Naive thymus-derived CD4-positive, alpha-beta T cell (primary cell): ENCODE measurements around the gene RASA3. TPM values are rescaled to one million over a fixed set of nuclear protein-coding genes. Genes with fewer than 3 reads are reported as not detected.
A peak's percentile ranks its signal among the peaks of the same experiment; 100 is the strongest.

ENCODE experiments used
- ATAC-seq: fragments of 150-1000 bp; cut with Tn5 transposase; 2 replicates; pipeline ENCODE4 v1.10.0; 2021; ENCODE audit warnings: mild to moderate bottlenecking, moderate library complexity
- CTCF ChIA-PET: fragments of 350-600 bp; sonication (Branson Sonifier 250); formaldehyde crosslinking; loops from one replicate; lab custom pipeline; 2021; ENCODE audit warnings: antibody characterized with exemption; lab: Charles Lee
- POLR2A ChIA-PET: fragments of 350-600 bp; sonication (Branson Sonifier 250); formaldehyde crosslinking; loops from one replicate; lab custom pipeline; 2021; ENCODE audit warnings: antibody characterized with exemption, inconsistent platforms; lab: Charles Lee
- DNase-seq, 9 donors: peaks; one replicate each; pipeline versions ENCODE4 v3.0.0 to v3.0.0-alpha.2; 2020 to 2022; ENCODE audit warnings: mixed read lengths in 1 of 9
- H3K27ac ChIP-seq: one replicate; pipeline ENCODE4 v1.7.0; 2013; ENCODE audit warnings: mild to moderate bottlenecking, low read depth, low read length, moderate library complexity
- H3K27me3 ChIP-seq, 2 donors: one replicate each; pipeline ENCODE4 v1.7.0; 2013; ENCODE audit warnings: low read length in 2 of 2, mild to moderate bottlenecking in 2 of 2, moderate library complexity in 2 of 2; ENCODE audit not compliant: control insufficient read depth in 2 of 2, insufficient read depth in 2 of 2
- H3K36me3 ChIP-seq, 3 experiments: 1 replicate in 2 of 3; 2 replicates in 1 of 3; pipeline ENCODE4 v1.7.0; 2013; ENCODE audit warnings: low read length in 3 of 3, mild to moderate bottlenecking in 3 of 3, moderate library complexity in 1 of 3; ENCODE audit not compliant: insufficient read depth in 3 of 3, control insufficient read depth in 2 of 3
- H3K4me1 ChIP-seq, 2 donors: one replicate each; pipeline ENCODE4 v1.7.0; 2013; ENCODE audit warnings: low read length in 2 of 2, mild to moderate bottlenecking in 2 of 2, moderate library complexity in 1 of 2; ENCODE audit not compliant: control insufficient read depth in 2 of 2, insufficient read depth in 2 of 2
- H3K4me3 ChIP-seq: 2 replicates; pipeline ENCODE4 v1.7.0; 2013; ENCODE audit warnings: mild to moderate bottlenecking, low read length
- H3K9me3 ChIP-seq, 3 experiments: 1 replicate in 2 of 3; 2 replicates in 1 of 3; pipeline ENCODE4 v1.7.0; 2013; ENCODE audit warnings: low read length in 3 of 3; ENCODE audit not compliant: control insufficient read depth in 2 of 3
- H3K27ac Mint-ChIP-seq, 9 donors: one replicate each; pipeline ENCODE4 v1.8.0; 2020 to 2022; ENCODE audit warnings: mixed read lengths in 9 of 9, mild to moderate bottlenecking in 8 of 9, moderate library complexity in 5 of 9, inconsistent platforms in 2 of 9
- H3K27me3 Mint-ChIP-seq, 5 donors: one replicate each; pipeline ENCODE4 v1.8.0; 2021 to 2022; ENCODE audit warnings: mixed read lengths in 5 of 5, mild to moderate bottlenecking in 1 of 5
- H3K36me3 Mint-ChIP-seq, 5 donors: one replicate each; pipeline ENCODE4 v1.8.0; 2020 to 2022; ENCODE audit warnings: mixed read lengths in 5 of 5, mild to moderate bottlenecking in 3 of 5, inconsistent platforms in 1 of 5
- H3K4me1 Mint-ChIP-seq, 7 donors: one replicate each; pipeline ENCODE4 v1.8.0; 2020 to 2022; ENCODE audit warnings: mixed read lengths in 7 of 7, mild to moderate bottlenecking in 3 of 7, inconsistent platforms in 1 of 7
- H3K4me3 Mint-ChIP-seq, 10 donors: one replicate each; pipeline ENCODE4 v1.8.0; 2020 to 2022; ENCODE audit warnings: mild to moderate bottlenecking in 10 of 10, mixed read lengths in 10 of 10, moderate library complexity in 6 of 10, inconsistent platforms in 2 of 10
- H3K9me3 Mint-ChIP-seq, 11 donors: one replicate each; pipeline ENCODE4 v1.8.0; 2020 to 2022; ENCODE audit warnings: mixed read lengths in 11 of 11, mild to moderate bottlenecking in 4 of 11, inconsistent platforms in 1 of 11, moderate library complexity in 1 of 11
- intact Hi-C, 2 donors: fragments of 100-400 bp; cut with micrococcal nuclease; formaldehyde crosslinking; loops; one replicate each; pipeline ENCODE4 v1.15.1; 2023
- polyA plus RNA-seq, 2 donors: library from polyadenylated mRNA; unstranded; fragments of 300-500 nt; fragmentation: Illumina TruSeq; gene quantifications; one replicate each; pipeline ENCODE4 v1.2.3, GENCODE V29; 2021
- total RNA-seq, 6 experiments: library from RNA in 5 of 6; stranded (reverse) in 5 of 6; gene quantifications; 1 replicate in 5 of 6; 2 replicates in 1 of 6; pipeline ENCODE4 v1.2.3 and lab custom pipeline; 2021 to 2026

The RASA3 gene
- total and polyA plus RNA-seq, 7 experiments from 2014 or later, result 109 to 227 (median 195) TPM

- Histone ChIP-seq H3K36me3 (peaks cover 10 to 36% (median 11%) of the 10 kb centered on the region in 3 experiments), H3K4me3 (peak overlapping the region; percentile 18), H3K27ac (peak overlapping the region; percentile 76), H3K9me3 (no peaks in the 10 kb centered on the region), H3K27me3 (no peaks in the 10 kb centered on the region), H3K4me1 (peaks cover 51 to 57% of the 10 kb centered on the region in 2 donors)
- Mint-ChIP-seq H3K4me3 (peak overlapping the region; percentile 66 to 89 (median 82)), H3K27me3 (no peaks in the 10 kb centered on the region), H3K9me3 (peaks cover 0 to 2% (median 0%) of the 10 kb centered on the region in 11 donors), H3K36me3 (peaks cover 6 to 33% (median 19%) of the 10 kb centered on the region in 5 donors), H3K4me1 (peaks cover 51 to 75% (median 67%) of the 10 kb centered on the region in 7 donors), H3K27ac (peak overlapping the region; percentile 75 to 97 (median 95))
- CTCF ChIA-PET, result interaction anchor here (0.6 to 1.1 kb wide), 2 partner anchors 44 to 91 kb away, joined by 3 to 4 read pairs; no protein-coding TSS in a partner anchor
- intact Hi-C loops, result loop anchor here (2.0 to 5.0 kb wide), 2 partner anchors 18 to 45 kb away; no protein-coding TSS in a partner anchor
- ATAC-seq (no peak), DNase-seq (no peak)
- POLR2A ChIA-PET, result interaction anchor here (0.8 to 3.7 kb wide), 8 partner anchors 16 to 215 kb away, joined by 3 to 23 read pairs (median 4); partner anchors contain the start of gene UPF3A
Measured at GRCh38 chr13:114066956-114067355, 65.5 kb downstream of the RASA3 start.

GRCh38 chr13:114065926-114066774, 66.3 kb downstream of the RASA3 start:
- H3K36me3 ChIP-seq, result peaks cover 2 to 33% (median 3%) of the 10 kb centered on the region in 3 experiments
- Mint-ChIP-seq H3K4me1 (peaks cover 51 to 74% (median 65%) of the 10 kb centered on the region in 7 donors), H3K27me3 (no peaks in the 10 kb centered on the region), H3K9me3 (peaks cover 0 to 2% (median 0%) of the 10 kb centered on the region in 11 donors), H3K27ac (peak overlapping the region; percentile 86 to 99 (median 92)), H3K36me3 (peaks cover 4 to 29% (median 13%) of the 10 kb centered on the region in 5 donors), H3K4me3 (peak overlapping the region; percentile 78 to 89 (median 86))
- H3K4me1 ChIP-seq, result peaks cover 51 to 60% of the 10 kb centered on the region in 2 donors
- no peak for ATAC-seq
- intact Hi-C loops, result loop anchor here (1.0 to 5.0 kb wide), 8 partner anchors 12 to 249 kb away; no protein-coding TSS in a partner anchor
- POLR2A ChIA-PET, result interaction anchor here (0.7 to 3.7 kb wide), 13 partner anchors 12 to 216 kb away, joined by 3 to 23 read pairs (median 4); partner anchors contain the start of gene UPF3A
- H3K27me3 ChIP-seq, result no peaks in the 10 kb centered on the region
- peak overlapping the region; percentile 76 for H3K27ac ChIP-seq
- DNase-seq, result peak in 3 of 9 donors; percentile 29 to 51 (median 36)
- peak overlapping the region; percentile 66 for H3K4me3 ChIP-seq
- CTCF ChIA-PET, result interaction anchor here (0.6 to 2.2 kb wide), 4 partner anchors 9 to 60 kb away, joined by 3 to 9 read pairs (median 4); no protein-coding TSS in a partner anchor
- no peaks in the 10 kb centered on the region for H3K9me3 ChIP-seq

- H3K27me3 Mint-ChIP-seq, result no peaks in the 10 kb centered on the region
- H3K4me1 Mint-ChIP-seq, result peaks cover 51 to 72% (median 62%) of the 10 kb centered on the region in 7 donors
- DNase-seq (peak; percentile 42 to 74 (median 63)), ATAC-seq (peak; percentile 77)
- peak overlapping the region; percentile 76 for H3K27ac ChIP-seq
- H3K4me1 ChIP-seq, result peaks cover 51 to 60% of the 10 kb centered on the region in 2 donors
- no peaks in the 10 kb centered on the region for H3K9me3 Mint-ChIP-seq
- intact Hi-C loops, result loop anchor here (1.0 to 5.0 kb wide), 7 partner anchors 11 to 249 kb away; no protein-coding TSS in a partner anchor
- peaks cover 0 to 37% (median 0%) of the 10 kb centered on the region in 3 experiments for H3K36me3 ChIP-seq
- H3K27ac Mint-ChIP-seq, result peak overlapping the region; percentile 86 to 99 (median 92)
- H3K4me3 Mint-ChIP-seq, result peak overlapping the region; percentile 78 to 89 (median 86)
- H3K36me3 Mint-ChIP-seq, result peaks cover 0 to 25% (median 10%) of the 10 kb centered on the region in 5 donors
- POLR2A ChIA-PET, result interaction anchor here (0.7 to 3.7 kb wide), 13 partner anchors 13 to 216 kb away, joined by 3 to 23 read pairs (median 4); partner anchors contain the start of gene UPF3A
- peak overlapping the region; percentile 66 for H3K4me3 ChIP-seq
- H3K27me3 ChIP-seq, result no peaks in the 10 kb centered on the region
- CTCF ChIA-PET, result interaction anchor here (0.6 to 2.2 kb wide), 4 partner anchors 8 to 61 kb away, joined by 3 to 9 read pairs (median 4); no protein-coding TSS in a partner anchor
- no peaks in the 10 kb centered on the region for H3K9me3 ChIP-seq
Measured at GRCh38 chr13:114065141-114065925, 67.1 kb downstream of the RASA3 start.

GRCh38 chr13:114064450-114065140, 67.8 kb downstream of the RASA3 start:
- Histone ChIP-seq H3K27me3 (no peaks in the 10 kb centered on the region), H3K9me3 (no peaks in the 10 kb centered on the region), H3K27ac (peak overlapping the region; percentile 76), H3K4me1 (peaks cover 51 to 60% of the 10 kb centered on the region in 2 donors), H3K4me3 (peak overlapping the region; percentile 66), H3K36me3 (peaks cover 0 to 42% (median 4%) of the 10 kb centered on the region in 3 experiments)
- intact Hi-C loops, result loop anchor here (1.0 to 5.0 kb wide), 7 partner anchors 10 to 248 kb away; no protein-coding TSS in a partner anchor
- no peak for ATAC-seq
- Mint-ChIP-seq H3K4me1 (peaks cover 53 to 79% (median 68%) of the 10 kb centered on the region in 7 donors), H3K4me3 (peak overlapping the region; percentile 78 to 89 (median 86)), H3K9me3 (peaks cover 0 to 2% (median 0%) of the 10 kb centered on the region in 11 donors), H3K27me3 (no peaks in the 10 kb centered on the region), H3K36me3 (peaks cover 3 to 33% (median 16%) of the 10 kb centered on the region in 5 donors), H3K27ac (peak overlapping the region; percentile 86 to 99 (median 92))
- DNase-seq, result no peak
- ChIA-PET CTCF (interaction anchor here (1.6 to 2.2 kb wide), 2 partner anchors 7 to 46 kb away, joined by 4 to 9 read pairs; no protein-coding TSS in a partner anchor), POLR2A (interaction anchor here (0.8 to 3.7 kb wide), 6 partner anchors 14 to 80 kb away, joined by 3 to 23 read pairs (median 6); no protein-coding TSS in a partner anchor)
